HG03280 (cell line): ENCODE results near the gene ABCC5.

Experiments
- ATAC-seq: cut with Tn5 transposase; IDR thresholded peaks from one replicate; pipeline ENCODE4 v1.9.1; 2021; ENCODE audit warnings: mild to moderate bottlenecking, moderate library complexity; ENCODE audit not compliant: unreplicated experiment

ABCC5 gene

DNA sequence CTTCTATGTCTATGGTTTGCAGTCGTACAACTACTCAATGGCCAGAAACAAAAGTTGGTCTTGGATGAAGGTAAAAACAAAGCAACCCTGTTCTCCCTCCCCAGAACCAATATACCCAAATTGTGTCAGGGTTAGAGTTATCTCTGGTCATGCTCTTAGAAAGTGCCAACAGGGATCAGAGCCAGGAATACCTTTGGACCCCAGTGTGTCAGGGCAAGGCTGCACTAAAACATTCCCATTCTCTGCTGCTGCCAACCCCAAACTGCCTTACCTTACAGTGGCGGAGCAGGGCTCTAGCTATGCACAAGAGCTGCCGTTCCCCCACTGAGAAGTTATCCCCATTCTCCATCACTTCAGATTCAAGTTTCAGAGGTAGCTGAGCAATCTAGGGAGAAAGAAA, 90.6 kb downstream of the ABCC5 start:
- ATAC-seq, result no peak

GRCh38 chr3:183924956-183925355, 92.7 kb downstream of the ABCC5 start:
- no peak for ATAC-seq

GRCh38 chr3:183924543-183924942, 93.1 kb downstream of the ABCC5 start:
- ATAC-seq, result no peak

DNA sequence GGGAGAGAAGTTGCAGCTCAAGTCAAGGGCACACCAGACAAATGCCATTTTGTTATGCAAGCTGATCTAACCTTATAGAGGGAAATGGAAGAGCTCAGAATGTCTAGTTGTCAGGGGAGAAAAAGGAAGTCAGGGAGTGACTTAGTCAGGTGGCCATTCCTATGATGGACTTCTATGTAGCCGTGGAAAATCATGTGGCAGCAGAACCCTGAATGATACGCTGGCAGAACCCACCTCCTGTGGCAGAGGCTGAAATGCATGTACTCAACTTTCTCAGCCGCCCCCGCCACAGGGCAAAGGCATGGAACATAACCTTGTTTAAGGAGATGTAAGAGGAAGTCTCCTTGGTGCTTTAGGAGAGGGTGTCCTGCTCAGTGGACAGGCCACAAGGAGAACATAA, 95.3 kb downstream of the ABCC5 start:
- ATAC-seq, result no peak

DNA sequence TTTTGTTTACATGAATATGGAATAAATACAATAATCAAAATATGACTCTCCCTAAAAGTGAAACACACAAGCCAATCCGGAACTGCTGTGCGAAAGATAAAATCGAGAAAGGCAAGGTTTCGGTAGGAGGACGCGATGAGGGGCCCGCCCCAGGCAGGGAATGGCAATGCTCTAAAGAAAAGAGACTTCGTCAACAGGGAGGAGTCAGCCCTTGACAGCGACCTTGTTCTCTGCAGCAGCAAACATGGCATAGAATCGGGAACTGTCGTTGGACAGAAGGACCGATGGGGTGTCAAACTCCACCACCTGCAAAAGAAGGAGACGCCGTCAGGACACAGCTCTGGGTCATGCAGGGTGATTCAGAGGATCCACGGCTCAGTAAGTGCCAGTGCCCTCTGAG, 96.6 kb downstream of the ABCC5 start:
- no peak for ATAC-seq

DNA sequence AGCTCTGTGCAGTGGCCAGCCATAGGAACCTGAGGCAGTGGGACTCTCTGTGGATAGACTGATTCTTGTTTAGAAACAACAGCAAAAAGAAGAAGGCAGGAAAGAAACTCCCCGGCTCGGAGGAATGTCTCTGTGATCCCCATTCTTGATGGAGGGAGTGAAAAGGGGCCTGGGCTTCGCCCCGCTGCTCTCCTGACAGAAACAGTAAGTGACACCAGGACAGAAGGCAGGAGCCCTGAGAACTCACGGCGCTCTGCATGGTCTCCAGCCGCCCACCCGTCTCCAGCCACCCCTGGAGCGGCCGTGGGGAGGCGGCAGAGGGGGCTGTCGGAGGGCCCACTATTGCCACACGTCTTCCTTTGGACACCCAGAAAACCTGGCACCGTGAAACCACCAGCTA, 97.3 kb downstream of the ABCC5 start:
- no peak for ATAC-seq

DNA sequence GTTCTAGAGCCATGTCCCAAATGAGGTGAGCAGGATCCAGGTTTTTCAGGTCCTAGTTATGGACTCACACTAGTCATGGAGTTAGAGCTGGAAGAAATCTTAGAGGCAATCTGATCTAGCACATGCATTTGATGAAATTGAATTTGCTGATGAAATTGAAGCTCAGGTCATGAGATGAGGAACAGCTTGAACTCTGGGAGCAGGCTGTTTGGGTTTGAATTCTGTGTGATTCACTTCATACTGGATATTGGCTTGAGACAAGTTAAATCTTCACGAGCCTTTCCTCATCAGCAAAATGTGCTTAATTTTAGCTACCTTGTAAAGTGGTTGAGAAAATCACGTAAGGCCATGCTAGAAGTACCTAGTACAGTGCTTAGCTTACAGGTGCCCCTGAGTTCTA, 99.5 kb downstream of the ABCC5 start:
- no peak for ATAC-seq

- no peak for ATAC-seq
Measured at GRCh38 chr3:183917776-183918175, 99.9 kb downstream of the ABCC5 start.

DNA sequence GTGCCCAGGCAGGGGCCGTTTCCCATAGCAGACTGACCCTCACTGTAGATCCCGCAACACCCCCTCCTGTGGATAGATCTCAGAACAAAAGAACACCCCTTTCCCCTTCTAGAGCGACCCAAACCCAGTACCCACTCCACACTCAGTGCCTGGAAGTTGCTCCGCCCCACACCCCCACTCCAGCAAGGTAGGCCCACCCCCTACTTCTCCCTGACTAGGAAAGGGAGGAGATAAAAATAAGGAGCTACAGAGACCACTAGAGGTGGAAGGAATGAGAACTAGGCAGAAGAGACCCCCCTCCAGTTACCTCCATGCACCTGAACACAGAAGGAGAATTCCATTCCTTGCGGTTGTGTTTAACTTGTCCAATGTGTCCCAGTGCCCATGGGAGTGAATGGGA, 102.8 kb downstream of the ABCC5 start:
- no peak for ATAC-seq

- ATAC-seq, result no peak
Measured at GRCh38 chr3:183913580-183913920, 104.1 kb downstream of the ABCC5 start.

DNA sequence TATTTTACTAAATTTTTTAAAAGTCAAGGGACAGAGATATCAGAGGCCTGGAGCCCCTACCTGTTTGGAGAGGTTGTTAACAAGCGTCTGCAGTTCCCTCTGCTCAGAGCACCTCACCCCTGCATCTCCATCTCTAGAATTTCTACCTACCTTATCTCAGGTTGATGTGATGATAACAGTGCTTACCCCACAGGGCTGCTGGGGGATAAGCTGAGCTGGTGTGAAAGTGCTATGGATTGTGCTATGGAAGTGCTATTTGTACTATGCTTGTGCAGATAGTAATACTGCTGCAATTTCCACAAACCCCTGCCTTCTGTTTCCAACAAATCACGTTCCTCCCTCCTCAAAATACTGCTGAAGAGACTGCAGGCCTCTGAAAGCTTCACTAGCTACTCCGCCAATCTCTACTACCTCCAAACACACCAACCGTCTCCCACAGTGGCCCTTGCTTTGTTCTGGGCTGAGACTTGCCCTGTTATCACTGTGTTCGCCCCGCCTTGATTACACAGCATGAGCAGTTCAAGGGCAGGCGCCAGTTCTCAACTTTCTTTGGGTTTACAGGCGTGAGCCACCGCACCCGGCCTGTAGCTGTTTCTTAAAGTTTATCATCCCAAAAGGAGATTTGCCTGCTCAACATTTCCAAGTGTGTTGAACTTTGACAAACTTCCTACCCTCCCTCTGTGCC, 104.6 kb downstream of the ABCC5 start:
- ATAC-seq, result no peak

GRCh38 chr3:183911763-183912506, 105.7 kb downstream of the ABCC5 start:
- no peak for ATAC-seq

GRCh38 chr3:183911087-183911486, 106.6 kb downstream of the ABCC5 start:
- no peak for ATAC-seq

DNA sequence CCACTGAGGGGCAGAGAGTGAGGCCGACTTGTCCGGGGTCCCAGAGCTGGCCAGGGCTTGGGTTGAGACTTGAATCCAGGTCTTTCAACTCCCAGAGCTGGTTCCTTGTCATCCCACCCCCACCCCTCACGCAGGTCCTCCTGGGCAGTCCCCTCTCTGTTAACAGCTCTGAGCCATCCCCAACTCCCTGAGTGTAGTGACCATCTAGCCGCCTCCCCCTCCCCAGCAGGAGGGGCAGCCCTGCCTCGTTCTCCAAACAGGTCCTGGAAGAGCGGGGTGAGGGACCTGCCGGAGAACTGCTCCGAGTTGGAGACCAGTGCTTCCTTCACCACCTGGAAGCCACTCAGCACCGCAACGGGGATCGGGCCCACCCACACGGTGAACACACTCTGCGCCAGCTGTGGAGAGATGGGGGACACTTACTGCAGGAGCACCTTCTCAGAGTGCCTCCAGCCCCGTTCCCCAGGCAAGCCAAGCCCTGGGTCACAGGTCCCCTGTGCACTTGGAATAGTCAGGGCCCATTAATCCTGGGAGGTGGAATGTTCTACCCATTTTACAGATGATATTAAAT, 108.6 kb downstream of the ABCC5 start:
- no peak for ATAC-seq

- no peak for ATAC-seq
Measured at GRCh38 chr3:183907911-183908331, 109.8 kb downstream of the ABCC5 start.

- no peak for ATAC-seq
Measured at GRCh38 chr3:183907176-183907575, 110.5 kb downstream of the ABCC5 start.

GRCh38 chr3:183906234-183906921, 111.3 kb downstream of the ABCC5 start:
- no peak for ATAC-seq

- ATAC-seq, result no peak
Measured at GRCh38 chr3:183904833-183905780, 112.6 kb downstream of the ABCC5 start.

- ATAC-seq, result no peak
Measured at GRCh38 chr3:183898028-183898431, 119.7 kb downstream of the ABCC5 start.

- ATAC-seq, result no peak
Measured at GRCh38 chr3:183897606-183898005, 120.1 kb downstream of the ABCC5 start.

GRCh38 chr3:183896610-183897009, 121.1 kb downstream of the ABCC5 start:
- ATAC-seq, result no peak
